Measurements from ENCODE around the gene PHACTR3.

- TF ChIP-seq KDM1A (IDR thresholded peaks at IDR 0.05; ENCODE audit: low read depth) (no peak), CTCF (IDR thresholded peaks at IDR 0.05) (no peak), MAFK (IDR thresholded peaks at IDR 0.05; ENCODE audit: partially characterized antibody) (no peak), POLR2A (IDR thresholded peaks at IDR 0.05; ENCODE audit: low read length) (no peak), NFE2L2 (conservative IDR thresholded peaks at IDR 0.05; ENCODE audit: low read length) (no peak), BHLHE40 (IDR thresholded peaks at IDR 0.05; ENCODE audit: low read depth, low read length) (no peak), FOSL2 (IDR thresholded peaks at IDR 0.05) (no peak), FOSL2 (CRISPR knock-in tag; IDR thresholded peaks at IDR 0.05) (no peak), JUNB (IDR thresholded peaks at IDR 0.05) (no peak), EP300 (IDR thresholded peaks at IDR 0.05) (no peak), RAD21 (conservative IDR thresholded peaks at IDR 0.05 in 1 of 2, IDR thresholded peaks at IDR 0.05 in 1 of 2) (no peak), HDAC2 (IDR thresholded peaks at IDR 0.05) (no peak), CBX2 (IDR thresholded peaks at IDR 0.05; ENCODE audit: borderline replicate concordance, low read depth) (no peak), MAX (IDR thresholded peaks at IDR 0.05) (no peak)
Observed at GRCh38 chr20:59754551-59754950, 150.2 kb downstream of the PHACTR3 start.

Measured in A549 (cell line).